ENCODE measurements around the gene IDH1.

Gene IDH1

DNA sequence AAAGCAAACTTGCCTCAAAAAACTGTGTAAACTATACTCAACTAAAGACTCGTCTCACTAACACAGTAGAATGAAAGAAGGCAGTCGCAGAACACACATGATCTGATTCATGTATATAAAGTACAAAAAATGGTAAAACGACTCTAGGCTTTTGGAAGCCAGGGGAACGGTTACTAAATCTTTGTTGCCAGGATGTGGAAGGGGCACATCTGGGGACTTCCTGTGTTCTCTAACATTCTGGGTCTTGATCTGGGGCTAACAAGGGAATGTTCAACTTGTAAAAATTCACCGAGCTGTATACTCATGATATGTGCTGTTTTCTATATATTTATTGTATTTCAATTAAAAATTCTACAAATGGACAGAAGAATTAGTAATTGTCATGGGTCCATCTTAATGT lies 50.7 kb downstream of the IDH1 start:
- Histone ChIP-seq H3K4me2 (ENCODE audit: low read length) (no peak overlapping the region), H3K36me3 (ENCODE audit: control insufficient read depth, low read length) (no peaks in the 10 kb centered on the region), H3F3A (ENCODE audit: control insufficient read depth, insufficient read depth) (no peaks in the 10 kb centered on the region), H4K20me1 (ENCODE audit: control insufficient read depth, insufficient read depth, low read depth, low read length) (no peaks in the 10 kb centered on the region), H3K79me2 (ENCODE audit: control insufficient read depth, low read length) (no peaks in the 10 kb centered on the region), H3K9me2 (replicated peaks; ENCODE audit: control insufficient read depth, low read length) (no peaks in the 10 kb centered on the region), H3K27me3 (ENCODE audit: control insufficient read depth, low read length) (no peaks in the 10 kb centered on the region), H3K4me1 (ENCODE audit: control insufficient read depth, low read length) (no peaks in the 10 kb centered on the region), H3K27ac (ENCODE audit: low read depth, low read length) (no peak overlapping the region), H3K4me3 (ENCODE audit: low read length) (no peak overlapping the region), H3K9me3 (ENCODE audit: control insufficient read depth, insufficient read depth, low read length) (no peaks in the 10 kb centered on the region)
- TF ChIP-seq EZH2phosphoT487 (IDR thresholded peaks at IDR 0.05; ENCODE audit: borderline replicate concordance, low read length): no peak
- TF ChIP-seq, protein P1, sequence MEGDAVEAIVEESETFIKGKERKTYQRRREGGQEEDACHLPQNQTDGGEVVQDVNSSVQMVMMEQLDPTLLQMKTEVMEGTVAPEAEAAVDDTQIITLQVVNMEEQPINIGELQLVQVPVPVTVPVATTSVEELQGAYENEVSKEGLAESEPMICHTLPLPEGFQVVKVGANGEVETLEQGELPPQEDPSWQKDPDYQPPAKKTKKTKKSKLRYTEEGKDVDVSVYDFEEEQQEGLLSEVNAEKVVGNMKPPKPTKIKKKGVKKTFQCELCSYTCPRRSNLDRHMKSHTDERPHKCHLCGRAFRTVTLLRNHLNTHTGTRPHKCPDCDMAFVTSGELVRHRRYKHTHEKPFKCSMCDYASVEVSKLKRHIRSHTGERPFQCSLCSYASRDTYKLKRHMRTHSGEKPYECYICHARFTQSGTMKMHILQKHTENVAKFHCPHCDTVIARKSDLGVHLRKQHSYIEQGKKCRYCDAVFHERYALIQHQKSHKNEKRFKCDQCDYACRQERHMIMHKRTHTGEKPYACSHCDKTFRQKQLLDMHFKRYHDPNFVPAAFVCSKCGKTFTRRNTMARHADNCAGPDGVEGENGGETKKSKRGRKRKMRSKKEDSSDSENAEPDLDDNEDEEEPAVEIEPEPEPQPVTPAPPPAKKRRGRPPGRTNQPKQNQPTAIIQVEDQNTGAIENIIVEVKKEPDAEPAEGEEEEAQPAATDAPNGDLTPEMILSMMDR (IDR thresholded peaks at IDR 0.05; ENCODE audit: low read depth, low read length, poor library complexity, severe bottlenecking): no peak

DNA sequence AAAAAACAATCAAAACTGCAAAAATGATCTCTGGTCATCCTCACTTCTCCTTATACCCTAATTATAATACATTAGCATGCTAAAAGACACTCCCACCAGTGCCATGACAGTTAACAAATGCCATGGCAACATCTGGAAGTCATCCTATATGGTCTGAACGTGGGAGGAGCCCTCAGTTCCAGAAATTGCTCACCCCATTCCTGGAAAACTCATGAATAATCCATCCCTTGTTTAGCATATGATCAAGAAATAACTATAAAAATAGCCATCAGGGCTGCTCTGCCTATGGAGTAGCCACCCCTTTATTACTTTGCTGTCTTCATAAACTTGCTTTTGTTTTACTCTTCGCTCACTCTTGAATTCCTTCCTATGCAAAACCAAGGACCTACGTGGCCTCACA lies 59.3 kb downstream of the IDH1 start:
- H3K9me3 ChIP-seq (ENCODE audit: control insufficient read depth, insufficient read depth, low read length): no peaks in the 10 kb centered on the region
- no peak overlapping the region for H3K4me3 ChIP-seq (ENCODE audit: low read length)
- H3K27ac ChIP-seq (ENCODE audit: low read depth, low read length): no peak overlapping the region
- no peaks in the 10 kb centered on the region for H4K20me1 ChIP-seq (ENCODE audit: control insufficient read depth, insufficient read depth, low read depth, low read length)
- no peaks in the 10 kb centered on the region for H3K4me1 ChIP-seq (ENCODE audit: control insufficient read depth, low read length)
- no peaks in the 10 kb centered on the region for H3K9me2 ChIP-seq (replicated peaks; ENCODE audit: control insufficient read depth, low read length)
- H3F3A ChIP-seq (ENCODE audit: control insufficient read depth, insufficient read depth): no peaks in the 10 kb centered on the region
- no peak overlapping the region for H3K4me2 ChIP-seq (ENCODE audit: low read length)
- no peaks in the 10 kb centered on the region for H3K36me3 ChIP-seq (ENCODE audit: control insufficient read depth, low read length)
- H3K27me3 ChIP-seq (ENCODE audit: control insufficient read depth, low read length): no peaks in the 10 kb centered on the region
- TF ChIP-seq, protein P1 (IDR thresholded peaks at IDR 0.05; ENCODE audit: low read depth, low read length, poor library complexity, severe bottlenecking): no peak
- no peak for TF ChIP-seq EZH2phosphoT487 (IDR thresholded peaks at IDR 0.05; ENCODE audit: borderline replicate concordance, low read length)
- no peaks in the 10 kb centered on the region for H3K79me2 ChIP-seq (ENCODE audit: control insufficient read depth, low read length)

DNA sequence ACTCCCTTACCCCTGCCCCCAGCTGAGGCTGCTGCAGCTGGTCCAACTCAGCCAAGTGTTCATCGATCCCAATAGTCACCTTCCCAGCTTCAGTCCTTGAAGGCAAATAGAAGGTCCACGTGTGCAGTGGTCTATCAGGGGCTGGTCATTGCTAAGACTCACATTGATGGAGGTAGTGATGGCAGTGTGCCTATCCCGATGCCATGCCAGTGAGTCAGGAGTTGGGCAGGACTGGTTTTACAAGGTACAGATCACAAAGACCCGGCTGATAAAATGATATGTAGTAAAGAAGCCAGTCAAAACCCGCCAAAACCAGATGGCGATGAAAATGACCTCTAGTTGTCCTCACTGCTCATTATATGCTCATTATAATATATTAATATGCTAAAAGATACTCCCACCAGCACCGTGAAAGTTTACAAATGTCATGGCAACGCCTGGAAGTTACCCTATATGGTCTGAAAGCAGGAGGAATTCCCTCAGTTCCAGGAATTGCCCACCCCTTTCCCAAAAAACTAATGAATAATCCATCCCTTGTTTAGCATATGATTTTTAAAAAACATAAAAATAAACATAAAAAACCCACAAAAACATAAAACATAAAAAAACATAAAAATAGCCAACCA lies 62.1 kb downstream of the IDH1 start:
- TF ChIP-seq, protein P1 (IDR thresholded peaks at IDR 0.05; ENCODE audit: low read depth, low read length, poor library complexity, severe bottlenecking): no peak
- no peak for TF ChIP-seq EZH2phosphoT487 (IDR thresholded peaks at IDR 0.05; ENCODE audit: borderline replicate concordance, low read length)
- Histone ChIP-seq H3K9me2 (replicated peaks; ENCODE audit: control insufficient read depth, low read length) (no peaks in the 10 kb centered on the region), H3K27me3 (ENCODE audit: control insufficient read depth, low read length) (no peaks in the 10 kb centered on the region), H3K27ac (ENCODE audit: low read depth, low read length) (no peak overlapping the region), H3K9me3 (ENCODE audit: control insufficient read depth, insufficient read depth, low read length) (no peaks in the 10 kb centered on the region), H3F3A (ENCODE audit: control insufficient read depth, insufficient read depth) (no peaks in the 10 kb centered on the region), H3K4me1 (ENCODE audit: control insufficient read depth, low read length) (no peaks in the 10 kb centered on the region), H4K20me1 (ENCODE audit: control insufficient read depth, insufficient read depth, low read depth, low read length) (no peaks in the 10 kb centered on the region), H3K79me2 (ENCODE audit: control insufficient read depth, low read length) (no peaks in the 10 kb centered on the region), H3K36me3 (ENCODE audit: control insufficient read depth, low read length) (no peaks in the 10 kb centered on the region), H3K4me2 (ENCODE audit: low read length) (no peak overlapping the region), H3K4me3 (ENCODE audit: low read length) (no peak overlapping the region)
